Stimulated activated CD8-positive, alpha-beta memory T cell treated with anti-CD3 and anti-CD28 coated beads, Interleukin-7, amount 100 ng/mL, for 24 hours (primary cell): ENCODE measurements around the gene TMCC1.
"Not testable (repeated sequence)": the region's sequence is repeated elsewhere in the genome, so short reads cannot be mapped to it uniquely, and the experiment has no call there.

Experiments
- DNase-seq: peaks from one replicate; pipeline ENCODE4 v3.0.0-alpha.2; 2020; ENCODE audit warnings: low read depth

TMCC1 gene

DNA sequence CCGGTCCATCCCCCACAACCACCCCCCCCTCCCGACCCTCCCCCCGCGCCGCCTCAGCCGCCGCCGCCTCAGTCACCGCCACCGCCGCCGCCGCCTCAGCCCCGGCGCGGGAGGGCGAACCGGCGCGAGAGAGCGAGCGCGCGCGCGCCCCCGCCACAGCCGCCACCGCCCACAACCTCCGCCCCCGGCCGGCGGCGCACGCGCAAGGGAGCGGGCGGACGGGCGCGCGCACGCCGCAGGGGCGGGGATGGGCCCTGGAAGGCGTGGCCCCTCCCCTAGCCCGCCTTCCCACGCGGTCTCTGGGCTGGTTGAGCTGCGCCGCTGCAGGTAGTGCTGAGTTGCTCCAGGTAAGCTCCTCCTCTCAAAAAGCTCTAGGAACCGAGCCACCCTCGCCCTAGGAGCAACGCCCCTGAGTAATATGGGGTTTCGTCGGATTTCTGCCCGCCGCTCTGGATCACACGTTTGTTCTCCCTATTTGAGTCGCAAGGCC, at the start of gene TMCC1:
Gene TMCC1, minus strand, starts transcription at position 131 of the 490 bp plus-strand sequence.
- peak; percentile 59 for DNase-seq

DNA sequence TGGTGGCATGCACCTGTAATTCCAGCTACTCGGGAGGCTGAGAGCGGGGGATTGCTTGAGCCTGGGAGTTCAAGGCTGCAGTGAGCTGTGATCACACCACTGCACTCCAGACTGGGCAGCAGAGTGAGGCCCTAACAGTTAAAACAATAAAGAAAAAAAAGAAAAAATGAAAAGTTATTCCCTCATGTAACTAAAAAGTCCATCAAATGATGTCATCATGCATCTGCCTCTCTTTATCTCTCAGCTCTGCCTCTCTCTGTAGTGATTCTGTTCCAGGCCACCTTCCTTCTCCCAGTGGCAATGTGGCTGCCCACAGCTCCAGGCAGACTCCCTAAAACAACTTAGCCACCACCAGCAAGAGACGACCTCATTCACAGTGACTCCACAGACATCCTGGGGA, 49.5 kb upstream of the TMCC1 start:
- no peak for DNase-seq

DNA sequence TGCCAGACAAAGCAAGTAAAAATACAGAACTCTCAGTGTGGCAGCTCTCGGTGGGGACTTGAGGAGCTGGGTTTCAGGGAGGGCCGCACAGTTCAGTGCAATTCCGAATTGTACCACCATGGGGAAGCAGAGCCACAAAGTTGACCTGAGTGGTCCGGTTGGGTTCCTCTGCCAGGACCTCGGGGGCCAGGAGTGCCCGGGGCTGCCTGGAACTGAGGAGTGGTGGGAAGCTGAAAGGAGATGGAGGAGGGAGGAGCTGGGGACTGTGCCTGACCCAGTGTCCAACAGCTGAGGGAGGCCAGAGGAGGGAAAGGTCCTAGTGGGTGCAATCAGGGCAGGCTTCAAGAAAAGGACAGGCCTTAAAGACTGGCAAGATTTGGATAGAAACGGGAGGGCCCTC, 48.8 kb upstream of the TMCC1 start:
- no peak for DNase-seq

DNA sequence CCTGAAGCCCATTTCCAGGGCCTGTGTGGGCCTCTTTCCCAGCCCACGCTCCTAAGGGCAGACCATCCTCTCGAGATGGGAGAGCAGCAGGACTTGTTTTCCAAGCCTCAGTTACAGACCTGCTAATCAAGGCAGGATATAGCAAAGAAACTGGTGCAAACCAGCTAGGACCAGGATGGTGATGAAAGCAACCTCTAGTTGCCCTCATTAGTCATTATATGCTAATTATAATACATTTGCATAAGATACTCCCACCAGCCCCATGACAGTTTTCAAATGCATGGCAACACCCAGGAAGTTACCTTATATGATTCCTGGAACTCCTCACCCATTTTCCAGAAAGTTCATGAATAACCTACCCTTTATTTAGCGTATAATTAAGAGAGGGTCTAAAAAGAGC, 46.6 kb upstream of the TMCC1 start:
- no peak for DNase-seq

DNA sequence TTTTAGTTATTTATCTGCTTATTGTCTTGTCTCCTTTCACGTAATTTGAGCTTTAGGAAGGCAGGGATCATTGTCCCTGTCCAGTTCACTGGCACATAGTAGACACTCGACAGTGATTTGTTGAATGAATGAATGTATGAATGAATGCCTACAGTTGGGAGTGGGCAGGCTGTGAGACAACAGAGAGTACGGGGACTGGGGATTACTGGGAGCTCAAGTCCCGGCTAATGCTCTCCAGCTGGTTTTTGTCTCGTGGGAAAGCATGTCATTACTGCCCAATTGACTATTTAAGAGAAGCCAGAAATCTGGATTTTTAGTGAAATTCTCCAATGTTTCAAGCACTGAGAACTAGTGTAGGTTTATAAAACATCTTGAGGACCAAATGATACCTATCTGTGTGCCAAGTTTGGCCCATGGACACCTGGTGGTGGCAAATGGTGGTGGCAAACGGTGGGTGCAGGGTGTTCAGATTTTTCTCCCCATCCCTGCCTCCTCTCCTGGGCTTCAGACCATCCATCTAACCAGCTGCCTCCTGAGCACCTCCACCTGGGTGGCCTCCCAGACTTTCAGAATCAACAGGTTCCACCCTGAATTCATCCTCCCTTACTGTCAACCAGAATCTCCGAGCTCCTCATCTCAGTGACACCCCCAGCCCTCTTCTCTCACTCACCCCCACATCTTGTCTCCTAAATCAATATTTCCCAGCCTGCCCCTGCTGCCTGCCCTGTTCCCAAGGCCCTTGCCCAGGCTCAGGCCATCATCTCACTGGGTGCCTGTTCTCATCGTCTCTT, 44.8 kb upstream of the TMCC1 start:
- no peak for DNase-seq

DNA sequence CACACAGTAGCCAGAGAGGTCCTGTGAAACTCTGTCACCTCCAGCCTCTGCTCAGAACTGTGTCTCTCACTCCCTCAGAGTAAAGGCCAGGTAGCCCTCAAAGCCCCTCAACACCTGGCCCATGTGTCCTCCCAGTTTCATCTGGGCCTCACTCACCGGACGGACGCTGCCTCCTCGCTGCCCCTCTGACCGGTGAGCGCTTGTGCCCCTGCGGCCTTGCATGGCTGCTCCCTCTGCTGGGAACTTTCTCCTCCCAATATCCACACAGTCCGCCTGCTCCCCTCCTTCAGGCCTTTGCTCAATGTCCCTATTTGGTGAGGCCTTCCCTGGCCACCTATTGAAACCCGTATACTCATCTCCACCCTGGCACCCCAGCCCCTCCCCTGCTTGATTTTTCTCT, 44.2 kb upstream of the TMCC1 start:
- DNase-seq, result no peak

DNA sequence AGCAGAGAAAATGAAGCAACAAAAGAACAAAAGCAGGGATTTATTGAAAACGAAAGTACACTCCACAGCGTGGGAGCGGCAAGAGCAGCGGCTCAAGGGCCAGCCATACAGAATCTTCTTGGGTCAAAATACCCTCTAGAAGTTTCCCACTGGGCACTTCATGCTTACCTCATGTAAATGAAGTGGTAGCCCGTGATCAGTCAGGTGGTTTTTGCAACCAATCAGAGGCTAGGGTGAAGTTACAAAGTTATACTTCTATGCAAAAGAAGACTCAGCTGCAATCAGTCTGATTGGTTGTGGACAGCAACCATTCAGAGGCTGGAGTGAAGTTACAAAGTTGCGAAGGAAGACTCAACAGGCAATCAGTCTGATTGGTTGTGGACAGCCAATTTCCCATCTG, 43.2 kb upstream of the TMCC1 start:
- no peak for DNase-seq

DNA sequence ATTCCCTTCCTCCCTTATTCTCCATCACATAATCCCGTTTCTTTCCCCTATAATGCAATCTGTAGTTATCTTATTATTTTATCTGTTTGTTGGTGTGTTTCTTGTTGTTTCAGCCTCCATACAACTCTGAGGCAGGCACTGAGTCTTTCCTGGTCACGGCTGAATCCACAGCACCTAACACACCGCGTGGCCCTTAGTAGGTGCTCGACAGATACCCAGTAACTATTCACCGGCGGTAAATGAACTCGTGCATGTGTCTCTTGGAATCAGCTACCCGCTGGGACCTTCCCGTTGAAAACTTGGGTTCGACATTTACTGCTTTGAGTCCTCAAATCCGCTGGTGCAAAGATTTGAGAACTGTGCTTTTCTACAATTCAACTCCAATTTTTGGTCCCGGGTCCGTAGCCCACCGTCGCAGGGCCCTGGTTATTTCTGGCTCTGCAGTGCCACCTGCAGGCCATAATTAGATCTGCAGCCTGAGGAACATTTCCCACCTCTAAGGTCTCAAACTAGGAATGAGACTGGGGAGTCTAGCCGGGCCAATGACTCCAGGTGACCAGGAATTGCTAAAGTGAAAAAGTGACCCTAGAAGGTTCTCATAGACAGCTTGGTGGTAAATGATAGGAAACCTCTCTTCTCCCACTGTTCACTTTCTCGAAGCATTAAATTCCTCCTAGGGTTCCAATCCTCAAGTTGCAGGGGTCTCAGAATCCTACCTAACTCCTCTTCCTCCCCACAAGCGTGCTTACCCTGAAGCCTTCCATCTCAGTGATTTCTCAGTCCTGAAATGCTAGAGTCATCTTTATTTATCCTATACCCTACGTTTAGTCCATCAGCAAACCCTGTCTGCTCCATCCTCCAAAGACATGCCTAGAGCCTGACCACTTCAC, 41.0 kb upstream of the TMCC1 start:
- DNase-seq, result no peak

DNA sequence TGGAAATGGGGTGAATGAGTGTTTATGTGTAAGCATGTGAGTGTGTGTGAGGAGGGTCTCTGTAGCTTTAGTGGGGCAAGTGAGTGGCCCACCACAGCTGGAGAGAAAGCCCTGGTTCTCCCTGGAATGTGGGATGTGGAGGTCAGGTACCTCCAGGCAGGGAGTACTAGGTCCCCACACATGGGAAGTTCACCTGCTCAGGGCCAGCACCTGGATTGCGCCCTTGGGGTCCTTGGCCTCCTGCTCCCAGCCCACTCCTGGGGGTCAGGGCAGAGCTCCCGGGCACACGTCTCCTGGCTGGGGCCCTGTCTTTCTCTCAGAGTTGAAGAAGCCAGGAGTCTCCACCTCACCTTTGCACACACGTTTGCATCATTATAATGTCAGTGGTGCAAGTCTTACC, 40.0 kb upstream of the TMCC1 start:
- DNase-seq, result no peak

DNA sequence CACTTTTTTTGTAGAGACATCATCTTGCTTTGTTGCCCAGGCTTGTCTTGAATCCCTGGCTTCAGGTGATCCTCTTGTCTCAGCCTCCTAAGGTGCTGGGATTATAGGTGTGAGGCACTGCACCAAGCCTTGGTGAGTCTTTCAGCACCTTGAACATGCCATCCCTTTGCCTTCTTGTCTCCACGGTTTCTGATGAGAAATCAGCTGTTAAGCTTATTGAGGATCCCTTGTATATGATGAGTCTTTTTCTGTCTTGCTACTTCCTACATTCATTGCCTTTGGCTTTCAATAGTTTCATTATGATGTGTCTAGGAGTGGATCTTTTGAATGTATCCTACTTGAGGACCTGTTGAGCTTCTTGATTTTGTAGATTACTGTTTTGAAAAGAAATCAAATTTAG, 35.9 kb upstream of the TMCC1 start:
- no peak for DNase-seq

DNA sequence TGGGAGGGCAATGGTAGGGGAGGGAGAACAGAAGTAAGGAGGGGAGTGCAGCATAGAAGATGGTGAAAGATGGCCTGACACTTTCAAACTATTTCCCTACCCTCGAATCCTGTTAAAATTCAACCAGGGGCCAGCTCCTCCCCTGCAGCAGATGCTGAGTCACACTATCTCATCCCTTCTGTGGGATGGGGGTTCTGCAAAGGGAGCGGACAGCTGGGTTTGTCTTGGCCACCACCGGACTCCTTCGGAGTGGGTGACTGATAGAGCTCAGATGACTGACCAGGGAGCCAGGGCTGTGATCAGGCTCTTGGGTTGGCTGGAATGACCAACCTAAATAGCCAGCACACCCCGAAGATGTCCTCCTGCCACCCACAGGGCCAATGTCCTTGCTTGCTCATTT, 33.6 kb upstream of the TMCC1 start:
- DNase-seq, result no peak

DNA sequence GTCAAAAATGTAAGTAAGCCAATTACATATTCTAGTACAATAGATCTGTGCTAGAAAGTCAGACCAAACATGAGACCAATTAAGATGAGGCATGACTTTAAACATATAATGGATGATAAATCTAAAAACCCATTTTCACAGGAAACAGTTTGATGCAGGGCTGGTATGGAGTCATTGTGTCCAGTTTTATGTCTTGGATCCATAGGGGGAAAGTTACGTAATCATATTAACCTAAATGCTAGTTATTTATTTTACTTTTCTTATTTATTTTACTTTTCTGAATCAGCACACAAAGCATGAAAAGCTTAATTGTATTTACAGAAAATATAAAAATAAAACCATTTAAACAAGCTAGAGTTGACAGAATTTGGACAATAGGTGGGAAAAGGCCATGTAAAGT, 26.3 kb upstream of the TMCC1 start:
- DNase-seq, result no peak

DNA sequence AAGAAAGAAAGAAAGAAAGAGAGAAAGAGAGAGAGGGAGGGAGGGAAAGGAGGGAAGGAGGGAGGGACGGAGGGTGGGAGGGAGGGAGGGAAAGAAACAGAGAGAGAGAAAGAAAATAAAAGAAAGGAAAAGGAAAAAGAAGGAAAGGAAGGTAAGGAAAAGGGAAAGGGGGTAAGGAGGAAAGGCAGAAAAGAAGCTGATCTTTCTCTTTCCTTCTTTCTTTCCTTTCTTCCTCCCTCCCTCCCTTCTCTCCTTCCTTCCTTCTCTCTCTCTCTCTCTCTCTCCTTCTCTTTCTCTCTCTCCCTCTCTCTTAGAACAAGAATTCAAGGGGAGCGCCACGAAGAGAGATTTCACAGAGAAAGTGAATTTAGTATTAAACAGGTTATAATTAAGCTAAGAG, 25.8 kb upstream of the TMCC1 start:
- no peak for DNase-seq

DNA sequence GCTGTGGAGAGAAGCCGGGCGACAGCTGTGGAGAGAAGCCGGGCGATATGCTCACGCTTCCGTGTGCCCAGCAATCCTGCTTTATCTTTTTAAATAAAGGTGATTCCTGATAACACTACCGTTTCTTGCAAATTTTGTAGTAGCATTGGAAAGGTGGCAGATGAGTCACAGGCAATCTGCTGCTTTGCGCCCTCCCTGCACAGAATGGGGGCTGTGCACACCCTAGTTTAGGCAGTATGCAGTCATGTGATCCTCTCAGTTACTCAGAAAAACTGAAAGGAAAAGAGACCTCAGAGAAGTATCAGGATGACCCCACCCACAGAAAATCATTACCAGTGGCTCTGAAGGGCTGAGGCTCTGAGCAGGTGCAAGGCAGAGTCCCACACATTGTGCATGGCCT, 24.9 kb upstream of the TMCC1 start:
- DNase-seq, result no peak

DNA sequence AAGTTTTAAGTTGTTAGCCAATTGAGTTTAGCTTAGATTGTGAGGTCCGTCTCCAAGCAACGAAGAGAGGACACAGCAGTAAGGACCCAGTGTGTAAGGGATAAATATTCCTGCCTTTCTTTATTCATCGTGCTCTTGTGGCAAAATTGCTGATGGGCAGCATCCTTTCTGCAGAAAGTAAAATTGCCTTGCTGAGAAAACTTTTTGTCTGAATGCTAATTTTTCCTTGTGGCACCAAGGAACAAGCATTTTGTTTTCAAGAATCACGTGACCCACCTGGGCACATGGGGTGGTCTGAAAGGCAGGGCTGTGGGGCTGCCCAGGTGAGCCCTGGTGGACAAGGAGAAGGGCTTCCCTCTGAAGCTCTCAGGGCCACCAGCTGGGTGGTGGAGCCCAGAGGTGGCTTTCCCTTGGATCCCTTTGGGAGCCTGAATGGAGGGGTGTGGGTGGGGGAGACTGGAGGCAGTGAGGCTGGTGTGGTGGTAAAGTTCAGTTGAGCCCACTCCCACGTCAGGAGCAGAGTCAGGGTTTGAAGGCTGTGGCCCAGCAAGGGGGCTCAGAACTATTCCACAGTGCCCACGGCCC, 24.0 kb upstream of the TMCC1 start:
- no peak for DNase-seq

DNA sequence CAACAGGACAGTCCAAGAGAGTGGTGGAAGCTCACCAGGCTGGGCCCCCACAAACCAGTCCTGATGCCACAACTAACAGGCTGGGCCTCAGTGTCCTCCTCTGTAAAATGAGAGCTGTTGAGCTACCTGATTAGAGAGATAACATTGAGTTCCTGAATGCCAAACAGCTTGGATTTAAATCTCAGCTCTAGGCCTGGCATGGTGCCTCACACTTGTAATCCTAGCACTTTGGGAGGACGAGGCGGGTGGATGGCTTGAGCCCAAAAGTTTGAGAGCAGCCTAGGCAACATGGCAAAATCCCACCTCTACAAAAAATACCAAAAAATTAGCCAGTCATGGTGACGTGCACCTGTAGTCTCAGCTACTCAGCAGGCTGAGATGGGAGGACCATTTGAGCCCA, 20.1 kb upstream of the TMCC1 start:
- no peak for DNase-seq

DNA sequence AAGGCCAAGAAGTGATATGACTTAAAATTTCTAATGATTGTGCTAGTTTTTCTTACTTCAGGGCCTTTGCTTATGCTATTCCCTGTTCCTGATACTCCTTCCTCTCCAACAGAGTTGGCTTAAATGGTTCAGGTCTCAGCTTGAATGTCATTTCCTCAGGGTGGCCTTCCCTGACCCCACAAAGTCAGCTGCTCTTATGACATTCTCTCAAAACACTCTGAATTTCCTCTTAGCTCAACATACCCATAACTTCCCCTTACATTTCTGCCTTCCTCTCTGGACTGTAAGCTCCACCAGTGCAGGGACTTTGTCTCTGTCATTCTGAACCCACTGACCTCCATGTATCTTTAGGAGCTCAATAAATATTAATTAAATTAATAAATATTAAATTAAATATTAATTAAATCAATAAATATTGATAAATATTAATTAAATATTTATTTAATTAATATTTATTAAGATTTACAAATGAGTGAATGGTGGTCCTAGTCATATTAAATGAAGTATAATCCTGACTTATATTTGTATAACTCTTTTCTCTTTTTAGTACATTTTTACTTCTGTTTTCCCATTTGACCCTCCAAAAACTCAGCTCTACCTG, 17.9 kb upstream of the TMCC1 start:
- DNase-seq, result no peak

DNA sequence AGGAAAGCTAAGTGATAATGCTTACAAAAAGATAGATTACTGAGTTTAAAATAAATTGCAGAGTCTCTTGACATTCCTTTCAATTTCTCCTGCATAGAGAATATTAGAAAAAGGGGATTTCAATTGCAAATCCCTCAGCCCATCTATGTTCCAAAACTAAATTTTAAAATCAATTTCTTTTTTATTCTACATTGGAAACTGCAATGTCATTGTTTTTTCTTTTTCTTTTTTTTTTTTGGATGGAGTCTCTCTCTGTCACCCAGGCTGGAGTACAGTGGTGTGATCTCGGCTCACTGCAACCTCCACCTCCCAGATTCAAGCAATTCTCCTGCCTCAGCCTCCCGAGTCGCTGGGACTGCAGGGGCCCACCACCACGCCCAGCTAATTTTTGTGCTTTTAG, 15.7 kb upstream of the TMCC1 start:
- DNase-seq, result not testable (repeated sequence)

DNA sequence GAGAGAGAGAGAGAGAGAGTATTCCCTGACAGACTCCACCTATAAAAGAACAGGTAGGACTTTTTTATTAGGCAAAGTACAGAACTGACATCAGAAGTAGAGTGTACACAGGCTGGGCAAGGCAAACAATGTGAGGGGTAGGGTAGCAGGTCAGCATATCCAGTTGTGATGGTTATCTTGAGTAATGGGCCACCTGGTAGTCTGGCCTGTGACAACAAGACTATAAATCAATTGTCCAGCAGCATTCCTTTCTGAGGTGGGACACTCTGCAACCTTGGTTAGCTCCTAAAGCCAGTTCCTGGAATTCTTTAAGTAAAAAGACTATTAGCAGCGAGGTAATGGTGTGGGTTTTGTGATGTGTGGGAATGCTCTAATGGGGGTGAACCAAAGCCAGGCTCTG, 14.9 kb upstream of the TMCC1 start:
- no peak for DNase-seq

DNA sequence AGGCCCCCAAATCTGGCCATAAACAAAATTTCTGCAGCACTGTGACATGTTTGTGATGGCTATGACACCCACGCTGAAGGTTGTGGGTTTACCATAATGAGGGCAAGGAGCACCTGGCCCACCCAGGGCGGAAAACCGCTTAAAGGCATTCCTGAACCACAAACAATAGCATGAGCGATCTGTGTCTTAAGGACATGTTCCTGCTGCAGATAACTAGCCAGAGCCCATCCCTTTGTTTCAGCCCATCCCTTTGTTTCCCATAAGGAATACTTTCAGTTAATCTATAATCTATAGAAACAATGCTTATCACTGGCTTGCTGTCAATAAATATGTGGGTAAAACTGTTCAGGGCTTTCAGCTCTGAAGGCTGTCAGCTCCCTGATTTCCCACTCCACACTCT, 7.8 kb upstream of the TMCC1 start:
- DNase-seq, result not testable (repeated sequence)

DNA sequence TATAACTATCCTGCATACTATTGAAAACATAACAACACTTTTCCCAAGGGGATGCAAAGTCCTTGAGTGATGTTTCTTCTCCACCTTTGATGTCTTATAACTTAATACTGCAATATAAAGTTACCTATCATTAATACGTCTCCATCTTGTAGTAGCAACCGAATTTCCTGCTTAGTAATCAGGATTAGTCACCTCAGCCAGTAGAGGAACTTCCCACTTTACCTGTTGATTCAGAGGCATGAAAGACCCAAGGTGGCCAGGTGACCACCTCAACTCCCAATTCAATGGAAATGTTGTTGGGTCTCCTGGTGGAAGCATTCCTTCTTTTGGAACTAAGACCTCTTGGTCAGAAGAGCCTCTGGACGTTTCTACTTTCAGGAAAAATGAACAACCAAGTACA, 3.5 kb upstream of the TMCC1 start:
- no peak for DNase-seq

DNA sequence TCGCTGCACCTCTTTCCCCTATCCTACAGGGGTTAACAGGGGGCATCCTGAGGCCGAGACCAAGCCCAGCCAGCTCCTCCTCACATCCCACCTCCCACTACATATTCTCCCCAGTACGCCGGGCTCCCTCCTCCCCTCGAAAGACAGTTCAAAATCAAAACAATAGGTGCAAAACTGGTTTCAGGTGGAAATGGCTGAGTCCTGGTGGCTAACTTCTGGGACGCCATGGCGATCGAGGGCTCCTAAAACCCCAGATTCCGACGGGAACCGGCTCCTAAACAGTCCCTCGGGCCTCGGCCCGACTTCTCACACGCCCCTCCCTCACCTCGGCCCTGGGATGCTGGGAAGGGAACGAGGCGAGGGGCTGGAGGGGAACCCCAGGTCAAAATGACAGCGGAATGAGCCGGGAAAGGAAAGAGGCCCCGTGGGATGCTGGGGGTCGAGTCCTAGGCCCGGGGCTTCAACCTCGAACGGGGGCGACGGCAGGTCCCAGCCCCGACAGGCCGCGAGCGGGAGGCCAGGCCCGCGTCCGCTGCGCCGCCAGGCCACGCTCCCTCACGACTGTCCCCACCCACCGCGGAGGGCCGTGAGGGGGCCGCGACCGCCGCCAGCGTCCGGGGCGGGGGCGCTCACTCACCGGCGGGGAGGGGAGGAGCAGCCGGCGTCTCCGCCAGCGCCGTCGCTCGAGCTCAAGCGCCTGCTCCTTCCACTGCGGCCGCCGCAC, 492 bp downstream of the TMCC1 start:
- DNase-seq, result peak; percentile 21
